Measurements from ENCODE around the gene WEE1.

DNA sequence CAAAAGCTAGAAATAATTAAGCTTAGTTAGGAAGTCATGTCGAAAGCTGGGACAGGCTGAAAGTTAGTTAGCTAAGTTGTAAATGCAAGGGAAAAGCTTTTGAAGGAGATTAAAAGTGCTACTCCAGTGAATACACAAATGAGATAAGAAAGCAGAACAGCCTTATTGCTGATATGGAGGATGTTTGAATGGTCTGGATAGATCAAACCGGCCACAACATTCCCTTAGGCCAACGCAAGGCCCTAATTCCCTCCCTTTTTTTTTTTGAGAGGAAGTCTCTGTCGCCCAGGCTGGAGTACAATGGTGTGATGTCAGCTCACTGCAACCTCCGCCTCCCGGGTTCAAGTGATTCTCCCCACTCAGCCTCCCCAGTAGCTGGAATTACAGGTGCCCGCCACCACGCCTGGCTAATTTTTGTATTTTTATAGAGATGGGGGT lies 23.3 kb upstream of the WEE1 start:
- TF ChIP-seq POLR2A (IDR thresholded peaks at IDR 0.05): no peak
- TF ChIP-seq, protein P1, sequence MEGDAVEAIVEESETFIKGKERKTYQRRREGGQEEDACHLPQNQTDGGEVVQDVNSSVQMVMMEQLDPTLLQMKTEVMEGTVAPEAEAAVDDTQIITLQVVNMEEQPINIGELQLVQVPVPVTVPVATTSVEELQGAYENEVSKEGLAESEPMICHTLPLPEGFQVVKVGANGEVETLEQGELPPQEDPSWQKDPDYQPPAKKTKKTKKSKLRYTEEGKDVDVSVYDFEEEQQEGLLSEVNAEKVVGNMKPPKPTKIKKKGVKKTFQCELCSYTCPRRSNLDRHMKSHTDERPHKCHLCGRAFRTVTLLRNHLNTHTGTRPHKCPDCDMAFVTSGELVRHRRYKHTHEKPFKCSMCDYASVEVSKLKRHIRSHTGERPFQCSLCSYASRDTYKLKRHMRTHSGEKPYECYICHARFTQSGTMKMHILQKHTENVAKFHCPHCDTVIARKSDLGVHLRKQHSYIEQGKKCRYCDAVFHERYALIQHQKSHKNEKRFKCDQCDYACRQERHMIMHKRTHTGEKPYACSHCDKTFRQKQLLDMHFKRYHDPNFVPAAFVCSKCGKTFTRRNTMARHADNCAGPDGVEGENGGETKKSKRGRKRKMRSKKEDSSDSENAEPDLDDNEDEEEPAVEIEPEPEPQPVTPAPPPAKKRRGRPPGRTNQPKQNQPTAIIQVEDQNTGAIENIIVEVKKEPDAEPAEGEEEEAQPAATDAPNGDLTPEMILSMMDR (IDR thresholded peaks at IDR 0.05): no peak
